ENCODE results near the gene NOX3. TPM values are rescaled to one million over a fixed set of nuclear protein-coding genes. Genes with fewer than 3 reads are reported as not detected.
"Not testable (repeated sequence)": the region's sequence is repeated elsewhere in the genome, so short reads cannot be mapped to it uniquely, and the experiment has no call there.

Gene NOX3, protein sequence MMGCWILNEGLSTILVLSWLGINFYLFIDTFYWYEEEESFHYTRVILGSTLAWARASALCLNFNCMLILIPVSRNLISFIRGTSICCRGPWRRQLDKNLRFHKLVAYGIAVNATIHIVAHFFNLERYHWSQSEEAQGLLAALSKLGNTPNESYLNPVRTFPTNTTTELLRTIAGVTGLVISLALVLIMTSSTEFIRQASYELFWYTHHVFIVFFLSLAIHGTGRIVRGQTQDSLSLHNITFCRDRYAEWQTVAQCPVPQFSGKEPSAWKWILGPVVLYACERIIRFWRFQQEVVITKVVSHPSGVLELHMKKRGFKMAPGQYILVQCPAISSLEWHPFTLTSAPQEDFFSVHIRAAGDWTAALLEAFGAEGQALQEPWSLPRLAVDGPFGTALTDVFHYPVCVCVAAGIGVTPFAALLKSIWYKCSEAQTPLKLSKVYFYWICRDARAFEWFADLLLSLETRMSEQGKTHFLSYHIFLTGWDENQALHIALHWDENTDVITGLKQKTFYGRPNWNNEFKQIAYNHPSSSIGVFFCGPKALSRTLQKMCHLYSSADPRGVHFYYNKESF
- total RNA-seq: not detected

GRCh38 chr6:155455766-155456165, at the start of gene NOX3:
Gene NOX3 (minus strand): TSS chr6:155455839. CDS start chr6:155455800, 39 bp downstream.
- DNase-seq (ENCODE audit: low spot score): no peak
- no peak for ATAC-seq

DNA sequence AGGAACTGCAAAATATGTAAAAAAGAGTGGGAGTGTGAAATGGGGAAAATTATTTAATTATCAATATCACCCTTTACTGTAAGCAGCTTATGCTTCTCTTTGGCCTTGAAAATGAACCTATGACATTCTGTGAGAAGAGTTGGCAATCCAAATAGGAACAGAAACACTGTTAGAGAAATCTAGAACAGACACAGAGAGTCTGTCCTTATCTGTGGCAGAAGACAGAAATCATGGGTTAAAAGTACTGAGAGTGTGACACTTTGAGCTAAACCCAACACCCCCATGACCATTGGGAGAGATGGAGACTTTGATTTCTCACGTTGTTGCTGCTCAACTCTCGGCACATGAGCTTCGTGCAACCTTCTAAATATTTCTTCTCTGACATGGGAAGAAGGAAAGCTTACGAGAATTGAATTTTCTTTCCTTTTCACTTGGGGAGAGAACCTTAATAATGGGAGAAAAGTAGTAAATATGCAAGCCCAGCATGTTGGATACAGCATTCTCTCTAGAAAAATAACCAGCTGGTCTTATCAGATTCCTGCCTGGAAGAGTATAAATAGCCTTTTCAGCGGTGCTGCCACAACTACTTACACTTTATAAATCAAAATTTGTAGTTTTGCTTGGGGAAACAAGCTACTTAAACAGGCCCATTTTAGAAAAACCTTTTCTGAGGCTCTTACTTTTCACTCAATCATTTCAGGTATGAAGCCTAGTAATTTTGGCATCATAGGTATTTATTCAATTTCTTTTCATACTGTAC, 49.4 kb upstream of the NOX3 start:
- ATAC-seq (no peak), DNase-seq (ENCODE audit: low spot score) (no peak)

- no peak for DNase-seq (ENCODE audit: low spot score)
- no peak for ATAC-seq
Measured at GRCh38 chr6:155502393-155502792, 46.8 kb upstream of the NOX3 start.

- DNase-seq (ENCODE audit: low spot score) (no peak), ATAC-seq (no peak)
Measured at GRCh38 chr6:155499574-155499973, 43.9 kb upstream of the NOX3 start.

- DNase-seq (ENCODE audit: low spot score) (no peak), ATAC-seq (no peak)
Measured at GRCh38 chr6:155498370-155498769, 42.7 kb upstream of the NOX3 start.

DNA sequence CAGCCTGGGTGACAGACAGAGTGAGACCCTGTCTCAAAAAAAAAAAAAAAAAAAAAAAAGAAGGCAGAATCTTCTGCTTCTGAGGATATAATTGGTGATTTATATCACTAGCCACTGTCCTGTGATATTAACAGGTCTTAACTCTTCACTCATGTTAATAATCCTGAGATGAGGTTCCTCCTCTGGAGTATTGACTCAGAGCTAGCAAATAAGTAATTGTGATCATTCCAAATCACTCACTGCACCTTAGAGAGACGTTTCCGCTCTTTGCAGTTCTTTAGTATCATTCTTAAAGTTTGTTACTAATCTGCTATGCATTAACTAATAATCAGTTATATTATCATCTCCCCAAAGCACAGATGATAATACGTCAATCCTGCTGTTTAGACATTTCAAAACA, 41.6 kb upstream of the NOX3 start:
- DNase-seq (ENCODE audit: low spot score) (no peak), ATAC-seq (no peak)

- ATAC-seq (peak; percentile 51), DNase-seq (ENCODE audit: low spot score) (no peak)
Measured at GRCh38 chr6:155495011-155495768, 39.6 kb upstream of the NOX3 start.

GRCh38 chr6:155493694-155494143, 38.1 kb upstream of the NOX3 start:
- ATAC-seq: no peak
- DNase-seq (ENCODE audit: low spot score): no peak

DNA sequence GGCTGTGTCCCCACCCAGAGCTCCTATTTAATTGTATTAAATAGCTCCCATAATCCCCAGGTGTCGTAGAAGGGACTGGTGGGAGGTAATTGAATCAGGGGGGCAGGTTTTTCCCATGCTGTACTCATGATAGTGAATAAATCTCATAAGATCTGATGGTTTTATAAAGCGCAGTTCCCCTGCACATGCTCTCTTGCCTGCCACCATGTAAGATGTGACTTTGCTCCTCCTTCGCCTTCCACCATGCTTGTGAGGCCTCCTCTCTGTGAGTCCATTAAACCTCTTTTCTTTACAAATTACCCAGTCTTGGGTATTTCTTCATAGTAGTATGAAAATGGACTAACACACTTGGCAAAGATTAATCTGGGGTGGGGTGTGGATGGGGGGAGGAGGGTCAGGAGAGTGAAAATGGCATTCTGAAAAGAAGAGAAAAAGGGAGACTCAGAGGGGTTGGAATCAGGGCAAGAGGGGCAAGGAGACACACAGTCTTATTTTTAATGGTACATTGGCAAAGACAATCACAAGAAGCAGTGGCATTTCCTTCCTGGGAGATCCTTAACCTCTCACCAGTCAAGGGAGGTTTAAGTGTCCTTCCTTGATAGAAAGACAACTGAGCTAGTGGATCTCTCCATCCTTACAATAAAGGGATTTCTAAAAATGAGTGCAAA, 37.5 kb upstream of the NOX3 start:
- DNase-seq (ENCODE audit: low spot score): no peak
- ATAC-seq: no peak

- DNase-seq (ENCODE audit: low spot score) (no peak), ATAC-seq (no peak)
Measured at GRCh38 chr6:155492061-155492735, 36.6 kb upstream of the NOX3 start.

DNA sequence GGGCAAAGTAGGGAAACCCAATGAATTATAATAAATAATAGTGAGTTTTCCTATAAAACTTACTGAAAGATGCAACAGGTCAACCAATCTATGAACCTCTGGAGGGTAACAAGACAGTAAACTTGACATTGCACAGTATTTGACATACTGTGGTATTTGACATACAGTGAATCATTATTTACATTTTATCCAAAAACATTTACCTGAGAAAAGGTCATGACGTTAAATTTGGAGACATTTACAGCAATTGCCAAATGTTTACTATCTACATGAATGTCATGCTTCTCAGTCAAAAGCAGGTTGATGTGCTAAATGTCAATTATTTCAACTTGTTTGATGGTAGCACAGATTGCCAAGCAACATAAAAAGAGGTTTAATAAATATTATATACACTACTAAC, 35.8 kb upstream of the NOX3 start:
- DNase-seq (ENCODE audit: low spot score) (no peak), ATAC-seq (no peak)

DNA sequence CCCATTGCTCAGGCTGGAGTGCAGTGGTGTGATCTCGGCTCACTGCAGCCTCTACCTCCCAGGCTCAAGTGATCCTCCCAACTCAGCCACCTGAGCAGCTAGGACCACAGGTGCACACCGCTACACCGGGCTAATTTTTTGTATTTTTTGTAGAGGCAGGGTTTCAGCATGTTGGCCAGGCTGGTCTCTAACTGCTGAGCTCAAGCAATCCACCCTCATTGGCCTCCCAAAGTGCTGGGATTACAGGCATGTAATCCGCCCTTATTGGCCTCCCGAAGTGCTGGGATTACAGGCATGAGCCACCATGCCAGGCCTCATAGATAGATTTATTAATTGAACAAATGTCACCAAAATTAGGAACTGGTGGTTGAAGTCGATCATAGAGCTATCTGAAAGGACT, 32.6 kb upstream of the NOX3 start:
- ATAC-seq; DNase-seq (ENCODE audit: low spot score): not testable (repeated sequence)

DNA sequence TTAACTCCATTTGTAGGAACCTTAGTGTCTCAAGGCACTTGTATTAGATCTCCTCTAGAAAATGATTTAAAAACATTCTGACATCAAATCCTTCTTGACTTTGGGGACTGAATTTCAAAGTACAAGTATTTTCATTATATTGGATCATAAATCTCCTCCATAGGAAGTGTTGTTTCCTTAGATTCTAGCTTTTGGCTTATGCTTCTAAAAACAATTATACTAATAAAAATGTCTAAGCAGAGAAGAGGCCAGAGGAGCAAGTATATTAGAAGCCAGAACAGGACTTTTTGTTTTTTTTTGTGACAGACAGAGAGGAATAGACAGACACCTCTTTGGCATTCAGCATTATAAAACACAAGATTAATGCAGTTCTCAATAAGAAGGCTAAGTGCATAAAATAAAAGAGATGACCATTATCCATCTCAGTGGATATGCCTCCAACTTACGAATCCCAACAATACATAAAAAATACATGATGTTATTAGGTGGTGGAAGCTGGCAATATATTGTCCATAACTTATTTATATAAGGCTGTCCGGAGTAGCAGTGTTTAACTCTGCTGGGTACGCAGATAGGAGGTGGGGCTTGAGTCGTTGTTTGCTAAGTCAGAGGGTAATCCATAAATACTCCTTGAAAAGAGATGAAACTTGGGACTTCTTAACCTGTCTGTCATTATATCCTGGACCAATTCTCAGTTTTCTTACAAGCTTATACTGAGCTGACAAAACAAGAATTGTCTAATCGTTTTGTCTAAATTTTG, 31.9 kb upstream of the NOX3 start:
- DNase-seq (ENCODE audit: low spot score) (no peak), ATAC-seq (no peak)

DNA sequence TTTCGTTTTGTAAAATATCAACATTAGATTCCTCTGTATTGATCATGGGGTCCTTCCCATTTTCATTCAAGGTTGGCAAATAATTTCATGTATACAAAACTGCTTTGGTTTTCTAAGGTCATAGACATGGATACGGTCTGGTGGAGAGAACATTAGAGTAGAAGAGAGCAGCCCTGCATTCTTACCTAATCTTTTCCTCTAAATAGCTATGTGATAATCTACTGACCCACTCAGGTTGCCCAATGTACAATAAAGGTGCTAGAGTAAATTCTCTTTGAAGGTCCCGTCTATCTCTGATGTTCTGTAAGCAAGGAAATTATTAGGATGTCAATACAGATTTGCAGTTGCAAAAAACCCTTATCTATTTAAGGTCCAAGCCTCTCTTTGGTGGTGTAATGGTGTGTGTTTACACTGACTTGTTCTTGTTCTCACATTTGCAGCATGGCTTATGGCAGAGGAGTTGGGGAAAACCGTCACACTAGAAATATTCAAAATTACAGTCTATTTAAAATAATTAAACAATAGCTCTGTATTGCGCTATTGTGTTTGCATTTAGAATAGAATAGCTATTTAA, 31.2 kb upstream of the NOX3 start:
- DNase-seq (ENCODE audit: low spot score) (no peak), ATAC-seq (no peak)

- DNase-seq (ENCODE audit: low spot score): no peak
- no peak for ATAC-seq
Measured at GRCh38 chr6:155485756-155486155, 30.1 kb upstream of the NOX3 start.

- ATAC-seq (no peak), DNase-seq (ENCODE audit: low spot score) (no peak)
Measured at GRCh38 chr6:155483858-155484257, 28.2 kb upstream of the NOX3 start.

- ATAC-seq: no peak
Measured at GRCh38 chr6:155481215-155481614, 25.6 kb upstream of the NOX3 start.

GRCh38 chr6:155473741-155474140, 18.1 kb upstream of the NOX3 start:
- DNase-seq (ENCODE audit: low spot score) (no peak), ATAC-seq (no peak)

More at GRCh38 chr6:155481215-155481614, 25.6 kb upstream of the NOX3 start:
- DNase-seq (ENCODE audit: low spot score): no peak

DNA sequence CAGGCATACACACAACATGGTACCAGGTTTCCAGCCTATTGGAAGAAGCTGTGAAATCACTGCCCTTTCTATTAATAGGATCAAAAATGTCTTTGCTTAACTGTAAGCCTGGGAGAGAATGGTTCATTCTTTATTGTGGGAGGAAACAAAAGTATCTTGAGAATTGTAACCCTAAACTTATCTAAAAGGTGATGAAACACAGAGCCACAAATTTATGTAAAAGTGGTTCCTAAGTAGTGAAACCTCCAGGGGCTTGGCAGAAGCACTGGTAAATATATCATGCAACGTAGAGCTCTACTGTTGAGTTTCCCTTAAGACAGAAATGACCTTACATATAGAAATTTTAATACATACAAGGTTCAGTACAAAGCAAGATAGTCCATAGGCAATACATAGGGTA, 17.2 kb upstream of the NOX3 start:
- no peak for ATAC-seq

More for the DNA sequence above, 17.2 kb upstream of the NOX3 start:
- DNase-seq (ENCODE audit: low spot score): no peak

Data from left lobe of liver (tissue), 2 donors.